AG09309 (cell line): ENCODE measurements around the gene OPN5.

ENCODE experiments used
- DNase-seq: peaks from one replicate; pipeline ENCODE4 v3.0.0-alpha.2; 2010; ENCODE audit warnings: low read depth
- H3K4me3 ChIP-seq: 2 replicates; pipeline ENCODE4 v1.5.1; 2011; ENCODE audit warnings: mild to moderate bottlenecking, low read depth, low read length, moderate library complexity; ENCODE audit not compliant: control insufficient read depth
- CTCF ChIP-seq: IDR thresholded peaks from 2 replicates; pipeline ENCODE4 v1.5.1; 2011; ENCODE audit warnings: mild to moderate bottlenecking, low read depth, low read length, inconsistent platforms; ENCODE audit not compliant: insufficient read depth, control insufficient read depth; ENCODE audit errors: missing control alignments

Gene OPN5

DNA sequence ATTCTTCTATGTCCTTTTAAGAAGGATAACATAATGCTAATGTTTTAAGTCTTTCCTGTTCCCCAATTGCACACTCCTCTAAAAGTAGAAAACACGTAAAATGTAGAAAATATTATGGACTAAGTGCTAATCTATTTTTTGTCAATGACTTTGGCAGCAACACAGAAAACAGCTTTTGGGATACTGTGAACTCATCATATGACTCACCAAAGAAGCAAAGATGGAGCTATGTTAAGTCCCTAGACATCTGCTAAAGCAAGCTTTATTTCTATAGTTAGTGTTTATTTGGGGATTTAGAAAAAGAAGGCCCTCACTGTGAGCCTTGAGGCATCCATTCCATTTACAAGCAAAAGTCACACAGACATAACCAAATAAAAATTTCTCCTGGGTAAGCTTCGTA lies 23.0 kb downstream of the OPN5 start:
- TF ChIP-seq CTCF = no peak
- H3K4me3 ChIP-seq = no peak overlapping the region
- no peak for DNase-seq

- no peak for TF ChIP-seq CTCF
- H3K4me3 ChIP-seq = no peak overlapping the region
- no peak for DNase-seq
These were observed 28.0 kb downstream of the OPN5 start for GRCh38 chr6:47809873-47810272.

- H3K4me3 ChIP-seq = no peak overlapping the region
These were observed 29.1 kb downstream of the OPN5 start for GRCh38 chr6:47810885-47811284.

DNA sequence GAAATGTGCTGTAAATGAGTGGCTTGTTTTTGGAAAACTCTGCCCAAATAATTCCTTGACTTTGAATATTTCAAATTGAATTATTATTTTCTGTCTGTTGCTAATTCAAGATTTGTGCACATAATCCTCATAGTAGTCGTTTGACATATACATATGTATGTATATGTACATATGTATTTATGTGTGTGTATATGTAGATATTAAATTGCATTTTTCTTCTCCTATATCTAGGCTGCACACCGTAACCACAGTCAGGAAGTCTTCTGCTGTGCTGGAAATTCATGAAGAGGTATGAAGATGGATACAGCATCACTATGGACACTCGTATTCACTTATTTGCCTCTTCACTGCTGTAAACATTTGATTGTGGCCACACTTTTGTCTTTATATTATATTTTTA lies 29.6 kb downstream of the OPN5 start:
- no peak for DNase-seq
- TF ChIP-seq CTCF = no peak
- no peak overlapping the region for H3K4me3 ChIP-seq

More at GRCh38 chr6:47810885-47811284, 29.1 kb downstream of the OPN5 start:
- no peak for DNase-seq
- TF ChIP-seq CTCF = no peak

GRCh38 chr6:47817749-47818148 lies 35.9 kb downstream of the OPN5 start:
- H3K4me3 ChIP-seq = no peak overlapping the region
- no peak for DNase-seq
- TF ChIP-seq CTCF = no peak

GRCh38 chr6:47819461-47819860 lies 37.6 kb downstream of the OPN5 start:
- no peak for TF ChIP-seq CTCF
- no peak overlapping the region for H3K4me3 ChIP-seq
- DNase-seq = no peak
